NCI-H1694 treated with DMSO at 0.1 percent for 48 hours (cell line): ENCODE data around the gene PIK3C2A.
"Not testable (repeated sequence)": the region's sequence is repeated elsewhere in the genome, so short reads cannot be mapped to it uniquely, and the experiment has no call there.

Experiments
- DNase-seq: peaks from one replicate; lab custom pipeline; 2025; lab: John Stamatoyannopoulos, UW

The PIK3C2A gene, protein sequence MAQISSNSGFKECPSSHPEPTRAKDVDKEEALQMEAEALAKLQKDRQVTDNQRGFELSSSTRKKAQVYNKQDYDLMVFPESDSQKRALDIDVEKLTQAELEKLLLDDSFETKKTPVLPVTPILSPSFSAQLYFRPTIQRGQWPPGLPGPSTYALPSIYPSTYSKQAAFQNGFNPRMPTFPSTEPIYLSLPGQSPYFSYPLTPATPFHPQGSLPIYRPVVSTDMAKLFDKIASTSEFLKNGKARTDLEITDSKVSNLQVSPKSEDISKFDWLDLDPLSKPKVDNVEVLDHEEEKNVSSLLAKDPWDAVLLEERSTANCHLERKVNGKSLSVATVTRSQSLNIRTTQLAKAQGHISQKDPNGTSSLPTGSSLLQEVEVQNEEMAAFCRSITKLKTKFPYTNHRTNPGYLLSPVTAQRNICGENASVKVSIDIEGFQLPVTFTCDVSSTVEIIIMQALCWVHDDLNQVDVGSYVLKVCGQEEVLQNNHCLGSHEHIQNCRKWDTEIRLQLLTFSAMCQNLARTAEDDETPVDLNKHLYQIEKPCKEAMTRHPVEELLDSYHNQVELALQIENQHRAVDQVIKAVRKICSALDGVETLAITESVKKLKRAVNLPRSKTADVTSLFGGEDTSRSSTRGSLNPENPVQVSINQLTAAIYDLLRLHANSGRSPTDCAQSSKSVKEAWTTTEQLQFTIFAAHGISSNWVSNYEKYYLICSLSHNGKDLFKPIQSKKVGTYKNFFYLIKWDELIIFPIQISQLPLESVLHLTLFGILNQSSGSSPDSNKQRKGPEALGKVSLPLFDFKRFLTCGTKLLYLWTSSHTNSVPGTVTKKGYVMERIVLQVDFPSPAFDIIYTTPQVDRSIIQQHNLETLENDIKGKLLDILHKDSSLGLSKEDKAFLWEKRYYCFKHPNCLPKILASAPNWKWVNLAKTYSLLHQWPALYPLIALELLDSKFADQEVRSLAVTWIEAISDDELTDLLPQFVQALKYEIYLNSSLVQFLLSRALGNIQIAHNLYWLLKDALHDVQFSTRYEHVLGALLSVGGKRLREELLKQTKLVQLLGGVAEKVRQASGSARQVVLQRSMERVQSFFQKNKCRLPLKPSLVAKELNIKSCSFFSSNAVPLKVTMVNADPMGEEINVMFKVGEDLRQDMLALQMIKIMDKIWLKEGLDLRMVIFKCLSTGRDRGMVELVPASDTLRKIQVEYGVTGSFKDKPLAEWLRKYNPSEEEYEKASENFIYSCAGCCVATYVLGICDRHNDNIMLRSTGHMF (N-terminal part only)

DNA sequence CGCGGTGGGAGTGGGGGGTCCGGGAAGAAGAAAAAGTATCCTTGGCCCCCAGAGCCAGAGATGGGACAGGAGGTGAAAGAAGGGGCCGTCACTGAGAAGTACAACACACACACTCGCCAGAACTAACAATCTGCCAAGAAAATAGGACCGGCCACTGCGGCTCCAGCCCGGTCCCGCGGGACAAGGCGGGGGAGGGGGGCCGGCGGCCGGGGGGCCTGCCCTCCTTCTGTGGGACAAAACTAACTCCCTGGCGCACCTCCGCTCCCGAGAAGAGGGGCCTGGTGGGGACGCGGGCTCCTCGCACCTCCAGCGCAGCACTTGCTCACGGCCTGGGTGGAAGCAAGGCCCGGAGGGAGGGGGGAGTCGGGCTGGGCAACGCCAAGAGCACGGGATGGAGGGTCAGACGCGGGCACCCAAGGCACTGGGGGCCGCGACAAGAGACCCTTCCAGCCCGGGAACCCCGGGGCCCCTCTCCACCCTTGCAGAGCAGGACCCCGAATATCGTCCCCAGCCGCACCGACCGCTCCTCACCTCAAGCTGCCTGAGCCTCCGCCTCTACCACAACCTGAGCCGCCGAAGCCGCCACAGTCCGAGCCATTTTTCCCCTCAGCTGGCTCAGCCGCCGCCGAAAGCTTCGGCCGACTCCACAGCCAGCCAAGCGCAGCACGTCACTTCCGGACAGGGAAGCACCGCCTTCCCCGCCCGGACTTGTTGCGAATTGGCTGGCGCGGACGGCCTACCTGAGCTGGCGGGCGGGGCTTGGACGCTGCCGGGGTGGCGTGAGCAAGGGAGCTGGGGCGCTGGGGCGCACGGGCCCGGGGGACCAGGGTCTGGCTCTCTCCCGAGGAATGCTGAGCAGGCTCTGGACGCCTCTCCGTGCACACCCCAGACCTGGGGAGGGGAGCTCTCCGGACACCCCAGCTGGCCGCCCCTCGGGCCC is at the start of gene PIK3C2A:
Gene PIK3C2A, minus strand, starts transcription at position 670 of the 940 bp plus-strand sequence. CDS start 38,245 bp downstream, outside the sequence.
- DNase-seq: peak; percentile 69

DNA sequence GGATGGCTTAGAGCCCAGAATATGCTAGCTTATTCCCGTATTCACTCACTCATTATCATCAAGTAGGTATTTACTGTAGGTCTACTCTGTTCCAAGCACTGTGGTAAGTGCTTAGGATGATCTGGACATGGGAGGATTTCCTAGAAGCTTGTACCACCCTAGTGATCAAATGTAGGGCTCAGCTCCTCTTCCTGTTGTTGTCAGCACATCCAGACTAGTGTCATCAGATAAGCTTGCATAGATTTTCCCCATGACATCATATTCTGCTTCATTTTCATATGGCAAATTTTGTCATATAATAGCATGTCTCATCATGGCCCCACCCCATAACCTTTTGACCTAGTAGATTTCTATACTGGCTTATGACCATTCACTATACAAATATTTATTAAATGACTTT is 49.4 kb upstream of the PIK3C2A start:
- DNase-seq: no peak

DNA sequence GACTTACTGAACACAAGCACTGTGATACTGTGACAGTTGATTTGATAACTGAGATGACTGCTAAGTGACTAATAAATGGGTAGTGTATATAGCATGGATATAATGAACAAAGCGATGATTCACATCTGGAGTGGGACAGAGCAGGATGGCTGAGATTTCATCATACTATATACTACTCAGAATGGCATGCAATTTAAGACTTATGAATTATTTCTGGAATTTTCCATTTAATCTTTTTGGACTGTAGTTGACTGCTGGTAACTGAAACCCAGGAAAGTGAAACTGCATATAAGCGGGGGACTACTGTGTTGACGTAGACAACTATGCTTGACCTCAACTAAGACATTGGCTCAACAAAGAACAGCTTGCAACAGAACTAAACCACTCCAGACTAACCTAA is 48.7 kb upstream of the PIK3C2A start:
- DNase-seq: no peak

DNA sequence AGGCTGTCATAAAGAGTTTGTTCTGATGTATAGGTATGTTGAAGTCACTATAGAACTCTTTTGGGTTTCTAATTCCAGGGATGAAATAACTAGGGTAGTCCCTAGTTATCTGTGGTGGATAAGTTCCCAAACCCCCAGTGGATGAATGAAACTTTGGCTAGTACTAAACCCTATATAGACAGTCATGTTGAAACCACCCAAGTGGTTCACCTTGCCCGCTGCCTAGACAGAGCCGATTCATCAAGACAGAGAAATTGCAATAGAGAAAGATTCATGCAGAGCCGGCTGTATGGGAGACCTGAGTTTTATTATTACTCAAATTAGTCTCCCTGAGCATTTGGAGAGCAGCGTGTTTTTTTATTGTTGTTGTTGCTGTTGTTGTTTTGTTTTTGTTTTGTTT is 44.9 kb upstream of the PIK3C2A start:
- DNase-seq: no peak

DNA sequence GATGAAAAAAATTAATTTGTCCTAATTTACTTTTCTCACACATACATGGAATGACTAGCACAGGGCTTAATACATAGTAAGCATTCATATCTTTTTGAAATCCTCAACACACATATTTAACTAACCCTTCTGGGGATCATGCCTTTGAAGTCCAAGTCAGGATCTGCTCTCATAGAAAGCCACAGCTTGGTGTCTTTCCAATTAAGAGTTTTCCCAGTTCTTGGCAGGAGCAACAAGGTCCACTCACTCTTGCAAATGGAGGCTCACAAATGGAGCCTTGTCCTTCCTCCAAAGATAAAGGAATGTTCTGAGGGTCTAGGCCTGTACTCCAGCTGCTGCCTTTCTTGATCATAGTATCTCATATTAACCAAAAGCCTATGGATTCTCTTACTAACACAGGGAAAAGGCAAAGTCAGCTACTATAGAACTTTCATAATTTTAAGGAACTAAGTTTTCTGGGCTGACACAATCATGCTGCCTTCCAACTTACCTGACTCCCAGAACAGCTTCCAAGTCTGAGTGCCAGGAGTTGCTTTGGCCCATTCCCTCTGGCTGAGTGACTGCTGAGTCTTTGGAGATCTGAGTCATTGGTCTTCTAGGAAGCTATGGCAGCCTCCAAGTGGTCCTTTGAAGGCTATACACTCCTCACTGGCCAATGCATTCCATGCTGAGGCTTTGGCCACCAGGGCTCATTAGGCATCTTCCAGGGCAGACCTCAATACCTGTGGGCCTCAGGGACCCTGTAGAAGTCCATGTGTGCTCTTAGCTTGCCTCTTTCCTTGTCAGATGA is 43.0 kb upstream of the PIK3C2A start:
- DNase-seq: no peak

DNA sequence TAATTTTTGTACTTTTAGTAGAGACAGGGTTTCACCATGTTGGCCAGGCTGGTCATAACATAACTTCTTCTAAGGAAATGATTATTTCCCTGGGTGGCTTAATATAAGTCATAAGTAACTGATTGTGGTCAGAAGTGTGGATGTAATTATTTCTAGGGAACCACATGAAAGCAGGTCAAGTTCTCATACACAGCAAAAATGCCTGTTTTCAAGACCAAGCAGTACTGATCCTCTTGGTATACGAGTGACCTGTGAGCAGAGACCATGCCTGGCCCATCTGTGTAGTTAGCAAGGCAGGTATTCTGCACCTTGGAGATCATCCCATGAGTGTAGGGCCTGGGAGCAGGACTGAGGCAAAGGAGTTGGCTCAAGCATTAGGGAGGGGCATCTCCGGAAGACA is 36.3 kb upstream of the PIK3C2A start:
- no peak for DNase-seq

DNA sequence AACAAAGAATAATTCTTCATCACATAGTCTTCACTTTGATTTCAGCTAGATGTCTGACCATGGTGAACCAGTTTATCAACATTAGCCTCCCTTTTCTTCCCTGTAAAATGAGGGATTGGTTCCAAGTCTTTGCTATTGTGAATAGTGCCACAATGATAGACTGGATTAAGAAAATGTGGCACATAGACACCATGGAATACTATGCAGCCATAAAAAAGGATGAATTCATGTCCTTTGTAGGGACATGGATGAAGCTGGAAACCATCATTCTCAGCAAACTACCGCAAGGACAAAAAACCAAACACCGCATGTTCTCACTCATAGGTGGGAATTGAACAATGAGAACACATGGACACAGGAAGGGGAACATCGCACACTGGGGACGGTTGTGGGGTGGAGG is 35.2 kb upstream of the PIK3C2A start:
- not testable (repeated sequence) for DNase-seq

DNA sequence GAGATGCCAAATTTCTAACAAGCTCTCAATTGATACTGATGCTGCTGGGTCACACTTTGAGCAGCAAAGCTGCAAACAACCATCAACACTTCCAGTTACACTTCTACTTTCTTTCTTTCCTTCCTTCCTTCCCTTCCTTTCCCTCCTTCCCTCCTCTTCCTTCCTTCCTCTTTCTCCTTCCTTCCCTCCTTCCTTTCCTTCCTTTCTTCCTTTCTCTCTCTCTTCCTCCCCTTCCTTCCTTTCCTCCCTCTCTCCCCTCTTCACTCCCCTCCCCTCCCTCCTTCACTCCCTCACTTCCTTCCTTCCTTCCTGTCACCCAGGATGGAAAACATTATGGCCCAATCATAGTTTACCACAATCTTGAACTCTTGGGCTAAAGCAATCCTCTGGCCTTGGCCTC is 33.0 kb upstream of the PIK3C2A start:
- DNase-seq: no peak

DNA sequence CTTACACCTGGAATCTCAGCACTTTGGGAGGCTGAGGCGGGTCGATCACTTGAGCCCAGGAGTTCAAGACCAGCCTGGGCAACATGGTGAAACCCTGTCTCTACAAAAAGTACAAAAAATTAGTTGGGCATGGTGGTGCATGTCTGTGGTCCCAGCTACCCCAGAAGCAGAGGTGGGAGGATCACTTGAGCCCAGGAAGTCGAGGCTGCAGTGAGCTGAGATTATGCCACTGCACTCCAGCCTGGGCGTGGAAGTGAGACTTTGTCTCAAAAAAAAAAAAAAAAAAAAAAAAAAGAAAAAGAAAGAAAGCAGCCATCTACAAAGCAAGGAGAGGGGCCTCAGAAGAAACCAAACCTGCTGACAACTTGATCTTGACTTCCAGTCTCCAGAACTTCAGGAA is 32.1 kb upstream of the PIK3C2A start:
- not testable (repeated sequence) for DNase-seq

DNA sequence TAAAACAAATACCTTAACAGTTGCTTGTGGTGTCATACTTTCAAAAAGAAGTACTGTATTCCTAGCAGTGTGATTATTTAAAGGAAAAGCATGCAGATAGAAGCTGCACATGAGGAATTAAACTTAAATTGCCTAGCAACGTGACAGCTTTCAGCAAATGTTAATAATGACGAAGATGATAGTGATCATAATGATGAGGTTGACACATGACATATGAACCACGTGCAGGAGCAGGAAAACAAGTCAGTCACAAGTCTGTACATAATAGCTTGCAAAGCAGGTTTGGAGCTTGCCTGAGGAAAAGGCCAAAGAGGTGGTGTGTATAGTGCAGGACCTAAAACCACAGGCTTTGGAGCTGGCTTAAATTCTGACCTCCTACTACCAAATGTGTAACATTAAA is 30.6 kb upstream of the PIK3C2A start:
- DNase-seq: no peak

DNA sequence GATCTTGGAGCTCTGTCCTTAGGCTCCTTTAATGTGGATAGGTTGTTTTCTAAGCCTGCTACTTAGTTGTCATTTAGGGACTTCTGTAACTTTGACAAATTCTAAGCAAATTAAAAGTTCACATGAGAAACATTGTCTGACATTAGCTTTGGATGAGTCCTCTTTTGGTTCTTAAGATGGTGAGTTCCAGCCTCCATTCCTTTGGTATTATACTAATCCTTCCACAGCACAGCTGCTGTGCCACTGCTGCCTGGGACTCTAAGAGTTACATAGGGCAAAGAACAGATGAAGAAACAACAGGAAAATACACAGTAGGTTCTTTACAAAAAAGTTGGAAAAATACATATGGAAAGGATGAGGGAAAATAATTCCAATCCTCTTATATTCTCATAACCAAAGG is 25.3 kb upstream of the PIK3C2A start:
- DNase-seq: no peak

DNA sequence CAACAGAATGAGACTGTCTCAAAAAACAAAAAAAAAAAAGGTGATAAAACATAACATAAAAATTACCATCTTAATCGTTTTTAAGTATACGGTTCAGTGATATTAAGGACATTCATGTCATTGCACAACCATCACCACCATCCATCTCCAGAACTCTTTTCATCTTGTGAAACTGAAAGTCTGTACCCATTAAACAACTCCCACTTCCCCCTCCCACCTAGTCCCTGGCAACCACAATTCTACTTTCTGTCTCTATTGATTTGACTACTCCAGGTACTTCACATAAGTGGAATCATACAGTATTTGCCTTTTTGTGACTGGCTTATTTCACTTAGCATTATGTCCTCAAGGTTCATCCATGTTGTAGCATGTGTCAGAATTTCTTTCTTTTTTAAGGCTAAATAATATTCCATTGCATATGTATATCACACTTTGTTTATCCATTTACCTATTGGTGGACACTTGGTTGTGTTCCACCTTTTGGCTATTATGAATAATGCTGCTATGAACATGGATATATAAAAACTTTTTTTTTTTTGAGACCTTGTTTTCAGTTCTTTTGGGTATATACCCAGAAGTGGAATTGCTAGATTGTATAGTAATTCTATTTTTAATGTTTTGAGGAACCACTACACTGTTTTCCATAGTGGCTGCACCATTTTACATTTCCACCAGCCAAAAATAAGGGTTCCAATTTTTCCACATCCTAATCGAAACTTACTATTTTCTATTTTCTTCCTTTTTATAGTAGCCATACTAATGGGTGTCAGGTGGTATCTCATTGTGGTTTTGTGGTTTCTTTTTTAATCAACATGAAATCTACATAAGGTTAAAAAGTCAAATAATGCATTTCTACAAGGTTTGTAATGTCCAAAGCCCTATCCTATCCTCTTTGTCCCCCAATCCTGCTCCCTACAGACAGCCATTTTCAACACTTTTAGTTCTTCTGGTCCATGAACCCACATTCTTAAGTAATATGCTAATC is 23.4 kb upstream of the PIK3C2A start:
- no peak for DNase-seq

DNA sequence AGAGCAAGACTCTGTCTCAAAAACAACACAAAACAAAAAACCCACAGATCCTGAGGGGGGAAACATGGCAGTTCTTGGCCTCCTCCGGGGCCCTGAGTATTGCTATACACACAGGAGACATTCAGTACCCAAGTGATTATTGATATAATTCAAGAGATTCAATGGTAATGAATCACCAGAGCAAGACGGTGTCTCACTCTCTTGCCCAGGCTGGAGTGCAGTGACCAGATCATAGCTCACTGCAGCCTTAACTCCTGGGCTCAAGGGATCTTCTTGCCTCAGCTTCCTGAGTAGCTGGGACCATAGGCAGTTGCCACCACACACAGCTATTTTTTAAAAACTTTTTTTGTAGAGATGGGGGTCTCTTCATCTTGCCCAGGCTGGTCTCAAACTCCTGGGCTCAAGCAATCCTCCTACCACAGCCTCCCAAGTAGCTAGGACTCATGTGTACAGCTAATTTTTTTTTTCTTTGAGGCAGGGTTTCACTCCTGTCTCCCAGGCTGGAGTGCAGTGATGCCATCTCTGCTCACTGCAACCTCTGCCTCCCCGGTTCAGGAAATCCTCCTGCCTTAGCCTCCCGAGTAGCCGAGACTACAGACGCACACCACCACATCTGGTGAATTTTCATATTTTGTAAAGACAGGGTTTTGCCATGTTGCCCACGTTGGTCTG is 21.8 kb upstream of the PIK3C2A start:
- no peak for DNase-seq

DNA sequence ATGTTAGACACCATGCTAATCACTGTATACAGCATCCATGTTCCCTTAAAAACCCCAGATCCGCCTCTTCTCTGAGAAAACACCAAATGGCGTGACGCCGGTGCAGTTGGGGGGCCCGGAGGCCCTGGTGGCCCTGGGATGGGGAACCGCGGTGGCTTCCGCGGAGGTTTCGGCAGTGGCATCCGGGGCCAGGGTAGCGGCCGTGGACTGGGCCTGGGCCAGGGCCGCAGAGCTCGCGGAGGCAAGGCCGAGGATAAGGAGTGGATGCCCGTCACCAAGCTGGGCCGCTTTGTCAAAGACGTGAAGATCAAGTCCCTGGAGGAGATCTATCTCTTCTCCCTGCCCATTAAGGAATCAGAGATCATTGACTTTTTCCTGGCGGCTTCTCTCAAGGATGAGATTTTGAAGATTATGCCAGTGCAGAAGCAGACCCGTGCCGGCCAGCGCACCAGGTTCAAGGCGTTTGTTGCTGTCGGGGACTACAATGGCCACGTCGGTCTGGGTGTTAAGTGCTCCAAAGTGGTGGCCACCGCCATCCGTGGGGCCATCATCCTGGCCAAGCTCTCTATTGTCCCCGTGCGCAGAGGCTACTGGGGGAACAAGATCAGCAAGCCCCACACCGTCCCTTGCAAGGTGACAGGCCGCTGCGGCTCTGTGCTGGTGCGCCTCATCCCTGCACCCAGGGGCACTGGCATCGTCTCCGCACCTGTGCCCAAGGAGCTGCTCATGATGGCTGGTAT is 20.6 kb upstream of the PIK3C2A start:
- DNase-seq: not testable (repeated sequence)

DNA sequence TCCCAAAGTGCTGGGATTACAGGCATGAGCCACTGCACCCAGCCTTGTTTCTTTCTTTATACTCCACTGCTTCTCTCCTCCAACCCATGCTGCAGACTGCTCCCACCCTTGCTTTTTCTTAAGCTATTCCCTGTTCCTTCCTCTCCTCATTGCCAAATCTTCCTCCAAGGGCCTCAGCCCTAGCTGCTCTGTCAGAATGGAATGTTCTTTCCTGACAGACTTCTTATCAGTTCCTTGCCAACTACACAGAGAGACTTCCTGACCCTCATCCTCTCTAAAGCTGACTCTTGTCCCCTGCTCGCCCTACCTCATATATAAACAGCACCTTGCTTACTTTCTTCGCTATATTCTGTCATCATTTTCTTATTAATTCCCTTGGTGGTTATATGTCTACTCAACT is 16.9 kb upstream of the PIK3C2A start:
- DNase-seq: no peak

DNA sequence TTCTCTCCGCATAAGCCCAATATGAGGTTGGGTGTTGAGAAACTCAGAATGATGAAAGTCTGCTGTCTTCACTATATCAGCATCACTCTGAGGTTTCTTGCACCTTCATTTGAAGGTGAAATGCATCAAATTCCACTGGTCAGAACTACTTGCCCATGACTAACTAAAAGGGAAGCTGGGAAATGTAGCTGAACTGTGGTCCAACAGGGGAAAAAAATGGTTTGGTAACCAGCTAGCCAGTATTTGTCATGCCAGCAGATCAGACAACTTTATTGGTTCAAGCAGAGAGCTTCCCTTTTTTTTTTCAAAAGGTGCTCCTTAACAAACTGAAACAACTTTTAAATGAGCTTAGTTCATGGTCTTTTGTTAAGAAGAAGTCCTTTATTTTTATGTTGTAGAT is 14.2 kb upstream of the PIK3C2A start:
- DNase-seq: no peak

DNA sequence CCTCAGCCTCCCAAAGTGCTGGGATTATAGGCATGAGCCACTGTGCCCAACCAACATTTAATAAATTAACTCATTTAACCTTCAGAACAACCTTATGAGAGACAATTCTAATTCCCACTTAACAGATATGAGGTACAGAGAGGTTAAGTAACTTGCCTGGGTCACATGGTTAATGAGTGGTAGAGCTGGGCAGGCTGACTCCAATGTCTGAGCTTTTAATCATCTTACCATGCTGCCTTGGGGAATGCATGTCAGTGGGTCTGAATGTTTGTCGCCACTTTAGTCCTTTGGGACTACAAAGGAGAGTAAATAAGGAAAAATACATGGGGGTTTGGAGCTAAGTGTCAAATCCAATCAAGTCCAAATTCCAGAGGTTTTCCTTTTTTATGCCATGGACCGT is 11.2 kb upstream of the PIK3C2A start:
- DNase-seq: no peak

DNA sequence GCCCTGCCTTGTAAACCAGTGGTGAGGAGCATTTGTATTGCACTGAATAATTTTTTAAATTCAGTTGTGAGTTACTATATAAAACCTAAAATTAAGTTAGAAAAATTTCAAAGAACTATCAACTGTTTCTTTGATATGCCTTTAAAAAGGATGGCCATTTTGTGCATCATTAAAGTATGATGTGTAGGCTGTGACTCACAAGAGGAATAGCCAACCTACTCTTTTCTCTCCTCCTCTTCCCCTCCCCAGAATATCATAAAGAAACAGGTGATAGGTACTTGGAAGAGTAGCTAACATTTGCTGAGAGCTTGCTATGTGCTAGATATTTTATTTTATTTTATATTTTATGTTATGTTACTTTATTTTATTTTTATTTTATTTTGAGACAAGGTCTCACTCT is 10.6 kb upstream of the PIK3C2A start:
- DNase-seq: no peak
